HL-60 (cell line): ENCODE results near the gene CD58.
A peak's percentile ranks its signal among the peaks of the same experiment; 100 is the strongest.

Experiments used
- DNase-seq, 2 experiments: peaks; one replicate each; pipeline ENCODE4 v3.0.0-alpha.2; 2010 to 2020; ENCODE audit warnings: low read depth in 1 of 2, low spot score in 1 of 2
- H3K27ac ChIP-seq: fragments of 250-450 bp; sonication (Bioruptor Pico); replicated peaks from 2 replicates; pipeline ENCODE4 v1.5.1; 2020; ENCODE audit warnings: mild to moderate bottlenecking, moderate library complexity
- H3K27me3 ChIP-seq: fragments of 250-450 bp; sonication (Bioruptor Pico); 2 replicates; pipeline ENCODE4 v1.5.1; 2021; ENCODE audit warnings: mild to moderate bottlenecking, moderate library complexity; ENCODE audit not compliant: insufficient read depth, poor library complexity, severe bottlenecking
- H3K4me3 ChIP-seq: replicated peaks from 2 replicates; pipeline ENCODE4 v1.5.1; 2011; ENCODE audit warnings: mild to moderate bottlenecking, control low read depth, low read length; ENCODE audit not compliant: insufficient read depth
- CTCF ChIP-seq: IDR thresholded peaks from one replicate; pipeline ENCODE4 v1.5.1; 2011; ENCODE audit warnings: low read length, control low read depth, inconsistent platforms; ENCODE audit not compliant: insufficient read depth
- GABPA ChIP-seq: IDR thresholded peaks from 2 replicates; pipeline ENCODE4 v1.6.1; 2012; ENCODE audit warnings: low read depth
- POLR2AphosphoS5 ChIP-seq: IDR thresholded peaks from 2 replicates; pipeline ENCODE4 v1.6.1; 2012; ENCODE audit warnings: low read depth
- REST ChIP-seq: IDR thresholded peaks from 2 replicates; pipeline ENCODE4 v1.6.1; 2012; ENCODE audit warnings: low read depth; ENCODE audit not compliant: insufficient replicate concordance
- SPI1 ChIP-seq: IDR thresholded peaks from 2 replicates; pipeline ENCODE4 v1.6.1; 2012; ENCODE audit warnings: low read depth, mild to moderate bottlenecking, borderline replicate concordance

CD58 gene

GRCh38 chr1:116513956-116514355 is 56.9 kb downstream of the CD58 start:
- TF ChIP-seq POLR2AphosphoS5 = no peak
- TF ChIP-seq REST = no peak
- TF ChIP-seq CTCF = no peak
- TF ChIP-seq SPI1 = no peak
- no peak for TF ChIP-seq GABPA
- Histone ChIP-seq H3K27me3 (no peaks in the 10 kb centered on the region), H3K4me3 (no peak overlapping the region), H3K27ac (peak overlapping the region; percentile 69)
- no peak for DNase-seq

- no peak overlapping the region for H3K4me3 ChIP-seq
- H3K27ac ChIP-seq = peak overlapping the region; percentile 55
- DNase-seq = no peak
- TF ChIP-seq GABPA = no peak
- TF ChIP-seq REST = no peak
- TF ChIP-seq POLR2AphosphoS5 = no peak
- TF ChIP-seq SPI1 = no peak
- TF ChIP-seq CTCF = no peak
- no peaks in the 10 kb centered on the region for H3K27me3 ChIP-seq
Measured at GRCh38 chr1:116511459-116512019, 59.3 kb downstream of the CD58 start.

DNA sequence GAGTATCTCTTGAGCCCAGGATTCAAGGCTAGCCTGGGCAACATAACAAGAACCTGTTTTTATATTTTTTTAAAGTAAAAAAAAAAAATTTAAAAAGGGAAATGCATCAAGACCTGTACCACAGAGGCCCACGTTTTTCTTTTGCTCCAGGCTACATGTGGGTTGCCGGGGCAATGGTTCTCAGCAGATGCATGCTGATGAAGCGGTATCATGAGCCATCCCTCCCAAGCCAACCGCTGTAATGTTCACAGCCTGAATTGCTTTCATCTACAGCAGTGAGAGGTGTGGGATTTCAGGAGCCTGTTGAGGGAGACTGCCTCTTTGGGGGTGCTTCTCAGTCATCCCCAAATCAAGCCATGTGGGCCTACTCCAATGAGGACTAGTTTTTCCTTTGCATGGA is 60.5 kb downstream of the CD58 start:
- DNase-seq = peak in 1 of 2 experiments; percentile 34
- no peaks in the 10 kb centered on the region for H3K27me3 ChIP-seq
- H3K4me3 ChIP-seq = no peak overlapping the region
- H3K27ac ChIP-seq = peak overlapping the region; percentile 55
- no peak for TF ChIP-seq POLR2AphosphoS5
- no peak for TF ChIP-seq CTCF
- TF ChIP-seq SPI1 = no peak
- no peak for TF ChIP-seq GABPA
- no peak for TF ChIP-seq REST
